ENCODE data around the gene LETMD1. TPM values are rescaled to one million over a fixed set of nuclear protein-coding genes. Genes with fewer than 3 reads are reported as not detected.

The LETMD1 gene
- total RNA-seq, 1 donor from 2014 or later: 8.6 TPM

GRCh38 chr12:51027342-51027835 lies 20.7 kb upstream of the LETMD1 start:
- peaks cover 6 to 14% of the 10 kb centered on the region in 2 donors for H3K4me1 ChIP-seq
- H3K27ac ChIP-seq: no peak overlapping the region
- H3K36me3 ChIP-seq: no peaks in the 10 kb centered on the region
- DNase-seq (ENCODE audit: low spot score in 2 of 2): peak in 1 of 2 donors; percentile 59
- intact Hi-C loops (cut with DNase I): loop anchor here (2.0 to 10.0 kb wide), 4 partner anchors 145 to 1405 kb away; partner anchors contain the start of genes DAZAP2, DIP2B, PRPF40B and TFCP2
- H3K27me3 ChIP-seq: no peaks in the 10 kb centered on the region
- no peak overlapping the region for H3K4me3 ChIP-seq
- no peaks in the 10 kb centered on the region for H3K9me3 ChIP-seq
- TF ChIP-seq, protein P1, sequence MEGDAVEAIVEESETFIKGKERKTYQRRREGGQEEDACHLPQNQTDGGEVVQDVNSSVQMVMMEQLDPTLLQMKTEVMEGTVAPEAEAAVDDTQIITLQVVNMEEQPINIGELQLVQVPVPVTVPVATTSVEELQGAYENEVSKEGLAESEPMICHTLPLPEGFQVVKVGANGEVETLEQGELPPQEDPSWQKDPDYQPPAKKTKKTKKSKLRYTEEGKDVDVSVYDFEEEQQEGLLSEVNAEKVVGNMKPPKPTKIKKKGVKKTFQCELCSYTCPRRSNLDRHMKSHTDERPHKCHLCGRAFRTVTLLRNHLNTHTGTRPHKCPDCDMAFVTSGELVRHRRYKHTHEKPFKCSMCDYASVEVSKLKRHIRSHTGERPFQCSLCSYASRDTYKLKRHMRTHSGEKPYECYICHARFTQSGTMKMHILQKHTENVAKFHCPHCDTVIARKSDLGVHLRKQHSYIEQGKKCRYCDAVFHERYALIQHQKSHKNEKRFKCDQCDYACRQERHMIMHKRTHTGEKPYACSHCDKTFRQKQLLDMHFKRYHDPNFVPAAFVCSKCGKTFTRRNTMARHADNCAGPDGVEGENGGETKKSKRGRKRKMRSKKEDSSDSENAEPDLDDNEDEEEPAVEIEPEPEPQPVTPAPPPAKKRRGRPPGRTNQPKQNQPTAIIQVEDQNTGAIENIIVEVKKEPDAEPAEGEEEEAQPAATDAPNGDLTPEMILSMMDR (IDR thresholded peaks at IDR 0.05): no peak

GRCh38 chr12:51028126-51028812 lies 19.9 kb upstream of the LETMD1 start:
- DNase-seq (ENCODE audit: low spot score in 2 of 2): peak in 1 of 2 donors; percentile 63

DNA sequence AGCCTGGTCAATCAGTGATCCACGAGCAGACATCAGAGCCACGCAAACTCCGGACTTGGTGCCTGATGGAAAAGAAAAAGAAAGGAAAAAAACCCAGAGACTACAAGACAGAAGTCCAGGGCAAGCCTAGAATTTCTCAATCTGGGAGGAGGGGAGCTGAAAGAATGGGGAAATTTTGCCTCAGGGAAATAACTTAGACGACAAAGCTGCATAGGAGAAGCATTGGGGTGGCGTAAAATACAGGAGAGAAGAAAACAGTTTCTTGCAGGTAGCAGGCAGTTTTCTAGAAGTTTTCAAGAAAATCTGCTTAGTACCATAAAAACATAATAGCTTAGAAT lies 19.3 kb upstream of the LETMD1 start:
- intact Hi-C loops (cut with DNase I): loop anchor here (5.0 to 10.0 kb wide), 3 partner anchors 209 to 1406 kb away; partner anchors contain the start of genes DAZAP2, DIP2B and PRPF40B
- TF ChIP-seq, protein P1 (IDR thresholded peaks at IDR 0.05): no peak
- H3K9me3 ChIP-seq: no peaks in the 10 kb centered on the region
- no peaks in the 10 kb centered on the region for H3K27me3 ChIP-seq
- H3K27ac ChIP-seq: no peak overlapping the region
- peaks cover 2 to 5% of the 10 kb centered on the region in 2 donors for H3K4me1 ChIP-seq
- H3K36me3 ChIP-seq: no peaks in the 10 kb centered on the region
- H3K4me3 ChIP-seq: no peak overlapping the region
- DNase-seq (ENCODE audit: low spot score in 2 of 2): no peak

More at GRCh38 chr12:51028126-51028812, 19.9 kb upstream of the LETMD1 start:
- TF ChIP-seq, protein P1 (IDR thresholded peaks at IDR 0.05): peak in 2 of 3 experiments; percentile 15 to 45
- H3K4me3 ChIP-seq: no peak overlapping the region
- peaks cover 6 to 10% of the 10 kb centered on the region in 2 donors for H3K4me1 ChIP-seq
- no peak overlapping the region for H3K27ac ChIP-seq
- H3K9me3 ChIP-seq: no peaks in the 10 kb centered on the region
- no peaks in the 10 kb centered on the region for H3K27me3 ChIP-seq
- H3K36me3 ChIP-seq: no peaks in the 10 kb centered on the region
- intact Hi-C loops (cut with DNase I): loop anchor here (5.0 to 10.0 kb wide), 3 partner anchors 209 to 1406 kb away; partner anchors contain the start of genes DAZAP2, DIP2B and PRPF40B

DNA sequence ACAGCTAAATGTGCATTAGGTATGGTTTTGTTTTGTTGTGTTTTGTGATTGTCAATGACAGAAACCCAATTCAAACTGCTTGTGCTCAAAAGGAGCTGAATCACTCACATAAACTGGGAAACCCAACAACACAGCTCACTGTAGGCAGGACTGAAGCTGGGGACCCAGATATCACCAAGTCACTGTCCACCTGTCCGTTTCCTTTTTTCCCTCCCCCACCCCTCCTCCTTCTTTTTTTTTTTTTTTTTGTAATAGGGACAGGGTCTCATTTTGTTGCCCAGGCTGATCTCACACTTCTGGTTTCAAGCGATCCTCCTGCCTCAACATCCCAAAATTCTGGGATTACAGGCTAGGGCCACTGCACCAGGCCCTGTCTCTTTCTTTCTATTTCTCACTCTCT lies 15.1 kb upstream of the LETMD1 start:
- TF ChIP-seq, protein P1 (IDR thresholded peaks at IDR 0.05): no peak
- Histone ChIP-seq H3K4me1 (no peaks in the 10 kb centered on the region), H3K27me3 (no peaks in the 10 kb centered on the region), H3K9me3 (no peaks in the 10 kb centered on the region), H3K36me3 (no peaks in the 10 kb centered on the region), H3K4me3 (no peak overlapping the region), H3K27ac (no peak overlapping the region)
- no peak for DNase-seq (ENCODE audit: low spot score in 2 of 2)
- intact Hi-C loops (cut with DNase I): no loop called here

DNA sequence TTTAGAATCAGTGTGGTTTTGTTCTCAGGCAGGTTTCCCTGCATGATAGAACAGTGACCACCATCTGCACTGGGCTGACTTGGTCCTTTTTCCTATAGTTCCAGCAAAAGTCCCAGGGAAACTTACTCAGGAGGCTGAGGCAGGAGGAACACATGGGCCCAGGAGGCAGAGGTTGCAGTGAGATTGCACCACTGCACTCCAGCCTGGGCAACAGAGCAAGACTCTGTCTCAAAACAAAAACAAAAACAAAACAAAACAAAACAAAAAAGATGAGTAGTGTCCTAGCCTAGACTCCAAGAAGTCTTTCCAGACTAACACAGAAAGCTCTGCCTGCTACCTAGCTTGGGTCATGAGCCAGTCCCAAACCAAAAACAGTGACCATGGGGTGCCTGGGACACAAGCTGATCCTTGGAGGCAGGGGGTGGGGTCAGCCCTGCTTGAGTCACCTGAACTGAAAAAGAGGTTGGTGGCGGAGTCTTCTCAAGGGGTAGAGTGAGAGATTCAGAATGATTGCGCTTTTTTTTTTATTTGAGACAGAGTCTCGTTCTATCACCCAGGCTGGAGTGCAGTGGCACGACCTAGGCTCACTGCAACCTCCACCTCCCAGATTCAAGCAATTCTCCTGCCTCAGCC lies 14.6 kb upstream of the LETMD1 start:
- no peak overlapping the region for H3K4me3 ChIP-seq
- TF ChIP-seq, protein P1 (IDR thresholded peaks at IDR 0.05): no peak
- no peaks in the 10 kb centered on the region for H3K36me3 ChIP-seq
- H3K27me3 ChIP-seq: no peaks in the 10 kb centered on the region
- intact Hi-C loops (cut with DNase I): no loop called here
- no peak for DNase-seq (ENCODE audit: low spot score in 2 of 2)
- H3K4me1 ChIP-seq: no peaks in the 10 kb centered on the region
- no peaks in the 10 kb centered on the region for H3K9me3 ChIP-seq
- no peak overlapping the region for H3K27ac ChIP-seq
